AG08396 (cell line): ENCODE measurements around the gene BATF3.
"Not testable (repeated sequence)": the region's sequence is repeated elsewhere in the genome, so short reads cannot be mapped to it uniquely, and the experiment has no call there.

ENCODE experiments used
- DNase-seq: peaks from one replicate; pipeline ENCODE4 v3.0.0; 2012; ENCODE audit warnings: low spot score, mixed read lengths

BATF3 gene

GRCh38 chr1:212658250-212658649, 41.4 kb downstream of the BATF3 start:
- not testable (repeated sequence) for DNase-seq

DNA sequence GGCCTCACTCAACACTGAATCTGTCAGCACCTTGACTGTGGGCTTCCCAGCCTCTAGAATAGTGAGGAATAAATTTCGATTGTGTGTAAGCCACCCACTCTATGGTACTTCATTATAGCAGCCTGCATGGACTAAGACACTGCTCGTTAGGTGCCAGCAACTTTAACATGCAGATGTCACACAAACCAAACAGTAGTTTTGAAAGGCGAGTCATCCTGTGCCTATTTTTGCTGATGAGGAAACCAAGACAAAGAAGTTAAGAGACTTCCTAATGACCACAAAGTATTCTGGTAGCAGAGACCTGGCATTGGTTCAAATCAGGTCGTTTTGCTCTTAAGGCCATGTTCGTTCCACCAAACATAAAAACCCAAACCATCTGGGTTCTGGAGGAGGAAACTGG, 42.9 kb downstream of the BATF3 start:
- no peak for DNase-seq

DNA sequence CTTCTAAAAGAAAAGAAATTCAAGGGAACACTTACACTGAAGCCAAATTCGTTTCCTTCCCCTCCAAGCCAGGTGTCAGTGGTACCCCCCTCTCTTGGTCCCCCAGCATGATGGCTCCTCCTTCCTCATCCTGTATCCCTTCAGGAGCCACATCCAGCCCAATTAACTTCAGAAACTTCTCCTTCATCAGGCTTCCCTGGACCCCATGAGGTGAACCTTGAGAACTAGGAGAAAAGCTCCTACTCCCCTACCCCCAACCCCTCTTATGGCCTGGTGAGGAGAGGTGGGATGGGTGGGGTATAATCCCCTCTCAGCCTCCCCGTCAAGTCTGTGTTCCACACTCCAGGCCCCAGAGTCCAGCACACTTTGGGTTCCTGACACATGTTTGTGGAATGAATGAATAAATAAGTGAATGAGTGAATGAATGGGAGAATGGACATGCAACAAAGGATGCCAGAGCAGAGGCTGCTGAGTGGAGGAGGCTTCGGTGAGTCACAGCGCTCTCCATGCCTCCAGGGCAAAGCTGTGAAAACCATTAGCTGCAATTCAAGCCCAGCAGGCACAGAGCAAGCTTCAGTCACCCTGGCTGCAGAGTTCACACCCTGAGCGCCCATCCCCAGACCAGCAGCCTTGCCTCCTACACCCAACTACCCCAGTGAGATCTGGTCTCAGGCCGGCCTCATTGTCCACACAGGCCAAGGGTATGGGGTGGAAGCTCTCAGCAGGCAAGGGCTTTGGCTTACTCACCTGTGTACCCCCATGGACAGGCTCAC, 43.8 kb downstream of the BATF3 start:
- DNase-seq: peak; percentile 40

- no peak for DNase-seq
Observed at GRCh38 chr1:212652609-212653008, 47.0 kb downstream of the BATF3 start.

GRCh38 chr1:212651977-212652376, 47.7 kb downstream of the BATF3 start:
- DNase-seq: no peak

DNA sequence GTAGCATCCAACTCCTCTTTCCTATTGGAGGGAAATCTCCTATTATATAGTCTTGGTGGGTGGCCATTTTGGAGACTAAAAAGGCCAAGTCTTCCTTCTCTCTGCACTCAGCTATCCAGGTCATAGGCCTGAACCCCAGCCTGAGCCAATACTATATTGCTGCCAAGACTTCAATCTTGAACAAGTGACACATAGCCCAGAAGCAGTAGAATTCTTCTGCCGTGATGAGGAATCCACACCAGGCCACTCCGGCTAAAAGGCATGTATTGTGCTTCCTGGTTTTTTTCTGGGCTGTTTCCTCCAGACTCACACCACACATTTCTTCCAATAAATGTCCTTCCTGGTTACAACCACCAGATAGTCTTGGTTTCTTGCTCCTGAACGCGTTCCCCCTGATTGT, 48.1 kb downstream of the BATF3 start:
- peak; percentile 73 for DNase-seq

- DNase-seq: no peak
Observed at GRCh38 chr1:212650228-212650627, 49.4 kb downstream of the BATF3 start.

DNA sequence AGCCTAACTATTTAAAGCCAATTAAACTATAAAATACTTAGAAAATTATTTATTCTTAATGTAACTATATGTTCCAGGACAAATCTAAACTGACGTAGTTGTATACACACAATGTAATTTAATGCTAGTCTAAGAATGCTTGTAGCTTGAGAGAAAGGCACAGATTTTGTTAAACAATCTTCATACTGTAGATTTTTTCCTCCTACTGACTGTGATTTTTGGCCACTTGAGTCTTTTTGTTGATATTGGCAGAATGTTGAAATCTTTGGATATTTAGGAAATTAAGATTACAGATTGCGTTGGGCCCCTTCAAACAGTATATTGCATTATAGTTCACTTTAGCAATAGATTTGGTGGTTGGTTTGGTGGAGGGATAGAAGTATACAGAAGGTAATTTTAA, 50.6 kb downstream of the BATF3 start:
- no peak for DNase-seq

GRCh38 chr1:212648431-212648830, 51.2 kb downstream of the BATF3 start:
- no peak for DNase-seq

- DNase-seq: no peak
Observed at GRCh38 chr1:212647004-212647403, 52.6 kb downstream of the BATF3 start.

- no peak for DNase-seq
Observed at GRCh38 chr1:212646588-212646987, 53.1 kb downstream of the BATF3 start.

DNA sequence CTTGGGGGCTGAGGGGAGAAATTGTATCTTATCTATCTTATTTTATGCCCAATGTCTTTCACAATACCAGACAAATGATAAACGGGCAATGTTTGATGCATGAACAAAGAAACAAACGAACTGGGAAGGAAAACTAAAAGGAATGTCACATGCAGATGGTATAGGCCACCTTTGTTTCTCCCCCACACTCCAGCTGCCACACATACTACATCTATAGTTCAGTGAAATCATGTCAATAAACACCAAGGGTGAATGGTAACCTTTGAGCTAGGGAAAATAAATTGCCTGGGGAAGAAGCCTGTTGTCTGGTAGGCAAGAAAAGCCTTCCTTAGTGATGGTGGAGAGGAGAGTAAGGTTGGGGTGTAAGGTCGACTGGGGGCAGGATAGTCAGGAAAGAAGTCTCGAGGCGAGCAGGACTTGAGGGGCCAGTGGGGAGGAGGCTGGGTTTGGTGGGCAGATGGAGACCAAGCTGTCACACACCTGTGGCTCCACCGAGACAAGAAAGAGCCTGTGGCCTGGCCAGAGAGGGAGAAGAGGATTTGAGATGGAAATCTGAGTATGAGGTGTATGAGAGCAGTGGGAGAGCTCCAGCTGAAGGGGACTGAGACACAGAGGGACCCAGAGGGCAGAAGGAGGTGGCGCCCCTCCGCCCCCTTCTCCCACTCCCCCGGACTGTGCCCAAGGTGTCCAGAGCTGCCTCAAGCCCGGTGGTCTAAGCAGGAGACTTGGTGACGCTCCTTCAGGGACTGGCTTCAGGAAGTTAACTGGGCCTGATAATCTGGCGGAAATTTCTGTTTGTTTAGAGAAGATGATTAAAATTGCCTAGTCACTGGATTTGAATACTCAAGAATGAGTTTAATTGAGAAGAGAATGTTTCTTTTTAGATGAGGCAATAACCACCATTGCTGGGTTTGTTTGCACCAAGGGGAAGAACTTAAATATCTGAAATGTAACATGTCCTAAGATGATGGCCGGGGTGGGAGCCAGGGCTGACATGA, 53.8 kb downstream of the BATF3 start:
- no peak for DNase-seq

DNA sequence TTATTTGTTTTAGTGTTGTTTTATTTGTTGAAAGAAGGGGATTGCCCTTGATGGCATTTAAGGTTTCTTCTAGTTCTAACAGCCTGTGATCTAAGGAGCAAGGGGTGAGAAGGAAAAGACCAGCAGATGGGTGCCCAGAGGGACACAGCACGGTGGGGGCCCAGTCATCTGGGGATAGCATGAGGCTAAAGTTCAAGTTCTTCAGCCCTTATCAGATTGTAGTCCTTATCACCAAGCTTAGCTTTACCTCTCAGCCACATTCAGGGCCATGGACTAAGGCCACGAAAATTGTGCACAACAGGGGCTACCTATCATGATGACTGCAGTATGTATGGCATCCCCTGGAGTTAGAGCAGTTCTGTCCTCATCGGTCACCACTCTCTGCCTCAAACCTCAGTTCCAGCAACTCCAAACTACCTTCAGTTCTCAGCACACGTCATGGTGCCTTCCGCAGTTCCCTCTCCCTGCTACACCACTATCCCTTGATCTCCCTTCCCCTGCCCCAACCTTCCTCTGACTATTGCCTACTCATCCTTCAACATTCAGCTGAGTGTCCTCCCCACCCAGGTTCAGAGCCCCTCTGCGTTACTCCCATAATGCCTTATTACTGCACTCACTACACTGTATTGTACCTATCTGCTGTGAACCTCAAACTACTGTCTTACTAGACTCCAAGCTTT, 54.6 kb downstream of the BATF3 start:
- no peak for DNase-seq

DNA sequence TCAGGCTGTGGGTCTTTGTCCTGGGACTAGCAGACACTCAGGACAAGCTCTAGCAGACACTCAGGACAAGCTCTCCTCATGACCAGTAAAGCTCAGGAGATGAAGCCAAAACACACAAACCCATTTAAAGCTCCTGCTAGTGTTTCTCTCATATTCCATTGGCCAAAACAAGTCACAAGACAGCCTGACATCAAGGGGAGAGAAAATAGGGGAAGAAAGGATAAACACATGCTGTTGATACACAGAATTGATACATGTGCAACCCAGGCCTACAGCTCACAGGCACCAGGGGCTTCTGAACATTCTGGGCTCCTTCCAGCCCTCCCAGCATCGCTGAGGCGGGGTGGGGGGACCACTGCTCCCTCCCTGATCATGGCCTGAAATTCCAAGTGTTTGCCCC, 55.8 kb downstream of the BATF3 start:
- DNase-seq: no peak

GRCh38 chr1:212641956-212642355, 57.7 kb downstream of the BATF3 start:
- peak; percentile 55 for DNase-seq

DNA sequence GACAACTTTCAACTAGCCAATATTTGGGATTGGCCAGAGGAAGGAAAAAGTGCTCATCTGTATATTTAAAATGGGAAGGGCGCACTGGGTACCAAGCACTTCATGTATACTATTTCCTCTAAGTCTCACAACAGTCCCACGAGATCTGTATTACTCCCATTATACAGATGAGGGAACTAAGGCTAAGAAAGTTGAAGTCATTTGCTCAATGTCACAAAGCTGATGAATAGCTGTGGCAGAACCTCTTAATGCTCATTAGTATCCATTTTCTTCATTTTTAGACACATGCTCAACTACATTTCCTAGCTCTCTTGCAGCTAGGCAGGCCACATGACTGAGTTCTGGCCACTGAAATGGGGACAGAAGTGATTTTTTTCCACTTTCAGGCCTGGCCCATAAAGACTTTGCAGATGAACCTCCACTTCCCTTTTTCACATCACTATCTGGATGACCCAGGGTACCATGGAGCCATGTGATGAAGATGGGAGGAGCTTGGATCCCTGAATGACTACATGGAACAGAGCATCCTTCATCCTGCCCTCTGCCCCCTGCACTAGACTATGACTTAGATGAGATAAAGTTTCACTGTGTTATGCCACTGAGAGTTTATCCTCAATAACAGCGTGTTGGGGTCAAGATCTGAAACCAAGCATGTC, 59.3 kb downstream of the BATF3 start:
- no peak for DNase-seq

- not testable (repeated sequence) for DNase-seq
Observed at GRCh38 chr1:212639524-212639923, 60.1 kb downstream of the BATF3 start.

- peak; percentile 41 for DNase-seq
Observed at GRCh38 chr1:212638492-212639151, 61.0 kb downstream of the BATF3 start.

GRCh38 chr1:212637902-212638301, 61.7 kb downstream of the BATF3 start:
- DNase-seq: no peak
